HG02938 (cell line): Measurements from ENCODE around the gene CLCN3.
A peak's percentile ranks its signal among the peaks of the same experiment; 100 is the strongest.
"Not testable (repeated sequence)": the region's sequence is repeated elsewhere in the genome, so short reads cannot be mapped to it uniquely, and the experiment has no call there.

ENCODE experiments used
- ATAC-seq: cut with Tn5 transposase; IDR thresholded peaks from one replicate; pipeline ENCODE4 v1.9.1; 2021; ENCODE audit warnings: mild to moderate bottlenecking, moderate library complexity; ENCODE audit not compliant: unreplicated experiment

Gene CLCN3

DNA sequence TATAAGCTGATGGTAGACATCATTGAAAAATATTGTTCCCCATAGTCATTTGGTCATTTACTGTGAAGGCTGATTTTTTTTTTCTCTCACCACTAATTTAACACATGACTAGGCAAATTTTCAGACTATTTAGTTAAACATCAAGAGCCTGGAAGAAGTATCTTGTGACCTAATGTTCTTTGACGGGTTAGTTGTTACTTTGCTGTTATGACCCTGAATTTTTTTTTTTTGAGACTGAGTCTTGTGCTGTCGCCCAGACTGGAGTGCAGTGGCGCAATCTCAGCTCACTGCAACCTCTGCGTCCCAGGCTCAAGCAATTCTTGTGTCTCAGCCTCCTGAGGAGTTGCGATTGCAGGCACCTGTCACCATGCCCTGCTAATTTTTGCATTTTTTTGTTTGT is 70.4 kb downstream of the CLCN3 start:
- ATAC-seq, result no peak

GRCh38 chr4:169698331-169698730 is 78.0 kb downstream of the CLCN3 start:
- no peak for ATAC-seq

GRCh38 chr4:169707958-169708643 is 87.7 kb downstream of the CLCN3 start:
- no peak for ATAC-seq

DNA sequence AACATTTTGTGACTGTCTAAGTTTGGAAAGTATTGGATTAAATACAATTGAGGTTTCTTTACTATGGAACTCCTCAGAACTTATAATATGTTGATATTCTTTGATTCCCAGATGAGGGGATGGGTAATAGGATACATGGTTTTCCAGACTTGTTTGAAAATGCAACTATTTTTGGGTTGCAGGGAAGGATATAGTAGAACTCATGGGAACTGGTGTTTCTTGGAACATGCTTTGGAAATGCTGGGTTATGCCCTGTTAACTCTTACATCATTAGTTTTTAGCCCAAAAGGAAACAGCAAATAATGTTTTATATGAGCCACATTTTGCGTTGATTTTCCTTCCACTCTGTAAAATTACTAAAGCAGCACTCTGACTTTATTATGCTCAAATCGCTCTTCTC is 95.4 kb downstream of the CLCN3 start:
- no peak for ATAC-seq

DNA sequence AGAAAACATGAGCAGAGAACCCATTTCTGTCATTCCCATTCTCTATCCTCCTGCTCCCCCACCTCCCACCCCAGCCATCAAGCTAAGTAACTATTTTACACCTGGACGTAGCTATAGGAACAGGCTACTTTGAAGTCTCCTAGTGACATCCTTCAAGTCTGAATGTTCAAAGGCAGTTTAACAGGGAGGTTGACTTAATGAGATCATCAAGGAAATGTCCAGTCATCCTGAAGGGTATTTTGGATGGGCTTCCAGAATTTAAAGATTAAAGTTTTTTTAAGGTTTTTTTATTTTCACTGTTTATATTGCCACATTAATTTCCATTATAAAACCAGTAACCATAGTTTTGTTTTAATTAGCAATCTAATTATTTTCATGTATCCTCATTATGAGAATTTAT is 96.3 kb downstream of the CLCN3 start:
- ATAC-seq, result no peak

- no peak for ATAC-seq
Observed at GRCh38 chr4:169720529-169720928, 100.2 kb downstream of the CLCN3 start.

- ATAC-seq, result no peak
Observed at GRCh38 chr4:169723207-169723965, 103.0 kb downstream of the CLCN3 start.

GRCh38 chr4:169724260-169724659 is 103.9 kb downstream of the CLCN3 start:
- no peak for ATAC-seq

DNA sequence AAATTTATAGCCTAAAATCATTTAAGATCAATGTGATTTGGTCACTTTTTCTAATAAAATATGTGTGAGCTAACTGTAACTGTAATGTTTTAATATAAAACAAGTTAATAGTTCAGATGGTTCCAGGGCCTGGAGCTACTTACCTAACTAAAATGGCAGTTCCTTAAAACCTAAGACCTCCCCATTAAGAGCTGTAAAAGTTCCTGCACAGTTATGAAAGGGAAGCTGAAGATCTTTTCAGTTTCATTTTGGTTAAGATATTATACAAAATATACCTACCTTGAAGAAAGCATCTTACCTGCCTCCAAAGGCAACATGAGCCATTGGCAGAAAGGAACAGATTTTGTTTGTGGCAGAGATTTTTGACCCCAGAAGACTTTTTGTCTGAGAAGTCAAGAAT is 107.2 kb downstream of the CLCN3 start:
- ATAC-seq, result no peak

DNA sequence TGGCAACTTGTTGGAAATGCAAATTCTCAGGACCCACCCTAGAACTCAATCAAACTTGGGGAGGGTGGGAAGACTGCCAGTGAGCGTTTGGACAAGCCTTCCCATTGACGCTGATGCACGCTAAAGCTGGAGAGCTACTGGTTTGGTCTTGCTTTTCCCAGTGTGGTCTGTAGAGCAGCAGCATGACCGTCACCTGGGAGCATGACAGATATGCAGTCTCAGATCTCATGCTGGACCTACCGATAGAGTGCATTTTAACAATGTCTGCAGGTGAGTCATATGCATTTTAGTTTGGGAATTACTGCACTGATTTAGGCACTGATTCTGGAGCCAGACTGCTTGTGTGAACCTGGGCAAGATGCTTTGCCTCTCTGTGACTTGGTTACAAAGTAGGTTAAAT is 110.2 kb downstream of the CLCN3 start:
- no peak for ATAC-seq

GRCh38 chr4:169738604-169739003 is 118.2 kb downstream of the CLCN3 start:
- not testable (repeated sequence) for ATAC-seq

DNA sequence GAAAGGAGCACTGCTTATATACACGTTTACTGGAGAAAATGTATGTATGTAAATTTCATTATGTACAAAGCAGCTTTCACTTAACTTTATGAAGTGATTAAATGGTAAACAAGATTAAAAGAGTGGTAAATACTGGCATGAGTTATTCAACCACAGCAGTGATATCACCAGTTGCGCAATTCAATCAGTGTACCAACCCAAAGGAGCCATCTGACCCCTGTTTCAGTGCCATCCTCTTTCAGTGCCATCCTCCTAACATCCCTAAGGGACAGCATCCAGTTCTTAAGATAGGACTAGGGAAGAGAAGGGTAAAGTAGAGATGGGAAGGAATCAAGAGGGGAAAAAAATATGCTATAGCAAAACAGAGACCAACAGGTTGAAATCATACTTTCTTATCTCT is 121.2 kb downstream of the CLCN3 start:
- ATAC-seq, result no peak

DNA sequence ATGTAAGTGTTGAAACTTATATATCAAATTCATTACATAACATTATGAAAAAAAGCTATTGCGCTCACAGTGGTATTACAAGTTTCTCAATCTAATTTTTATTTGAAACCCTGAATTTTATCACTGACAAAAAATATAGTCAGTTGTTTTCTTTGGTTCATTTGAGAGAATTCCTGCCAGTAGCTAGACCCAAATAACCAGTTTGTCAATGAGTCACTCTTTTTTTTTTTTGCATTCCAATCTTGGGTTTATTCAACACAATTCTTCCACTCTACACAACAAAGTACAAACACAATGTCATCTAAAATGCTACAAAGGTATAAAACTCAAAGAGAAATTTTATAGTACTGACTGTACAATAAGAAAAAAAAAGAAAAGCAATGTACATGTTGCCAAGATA is 124.2 kb downstream of the CLCN3 start:
- ATAC-seq, result no peak

GRCh38 chr4:169745291-169745690 is 124.9 kb downstream of the CLCN3 start:
- no peak for ATAC-seq

- ATAC-seq, result peak; percentile 18
Observed at GRCh38 chr4:169756971-169757574, 136.7 kb downstream of the CLCN3 start.

DNA sequence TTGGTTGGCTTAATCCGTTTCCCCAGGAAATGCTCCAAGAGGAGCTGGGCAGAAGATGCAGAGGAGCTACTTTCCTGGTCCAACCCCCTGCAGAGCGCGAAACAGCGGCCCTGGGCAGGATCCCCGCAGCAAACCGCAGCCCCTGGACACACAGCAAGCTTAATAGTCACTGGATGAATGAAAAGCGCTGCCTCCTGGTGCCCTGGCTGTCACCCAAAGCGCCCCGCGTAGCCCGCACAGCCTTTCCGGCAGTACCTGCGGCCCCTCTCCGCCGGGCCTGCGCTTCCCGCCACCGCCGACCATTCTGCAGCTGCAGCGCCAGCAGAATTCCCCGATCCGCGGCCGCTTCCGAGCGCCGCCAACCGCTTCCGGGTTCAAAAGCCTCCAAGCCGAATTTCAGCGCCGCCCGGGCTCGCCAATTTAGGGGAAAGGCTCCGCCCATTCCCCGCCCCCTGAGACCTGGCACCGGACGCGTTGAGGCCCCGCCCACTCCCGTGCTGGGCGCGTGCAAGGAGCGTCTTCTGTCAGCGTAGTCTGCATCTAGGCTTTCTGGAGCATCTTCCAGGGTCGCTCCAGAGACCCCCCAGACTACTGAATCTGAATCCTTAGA is 137.3 kb downstream of the CLCN3 start, which contains the start of gene HPF1:
Gene HPF1 (minus strand): TSS at position 370 of the 610 bp plus-strand sequence. CDS start 67 bp downstream, at position 303.
- ATAC-seq, result peak; percentile 93

- ATAC-seq, result no peak
Observed at GRCh38 chr4:169758401-169758962, 138.1 kb downstream of the CLCN3 start.

GRCh38 chr4:169761846-169762245 is 141.5 kb downstream of the CLCN3 start:
- ATAC-seq, result no peak

GRCh38 chr4:169765835-169766234 is 145.5 kb downstream of the CLCN3 start:
- ATAC-seq, result no peak

DNA sequence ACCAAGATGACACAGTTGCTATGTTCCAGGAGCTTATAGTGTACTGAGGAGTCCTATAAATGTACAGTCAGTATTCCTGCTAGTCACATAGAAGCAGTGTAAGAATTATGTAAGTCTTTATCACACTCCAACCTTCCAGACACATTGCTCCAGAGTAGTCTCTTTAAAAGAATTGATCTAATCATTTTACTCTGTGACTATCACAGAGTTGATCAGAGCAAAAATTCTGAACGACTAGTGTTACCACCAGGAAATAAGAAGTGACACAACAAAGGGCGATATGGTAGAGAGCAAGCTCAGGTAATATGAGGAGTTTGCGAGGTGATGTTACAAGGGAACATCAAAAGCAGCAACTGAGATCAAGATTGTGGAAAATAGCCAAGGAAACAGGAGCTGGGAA is 146.4 kb downstream of the CLCN3 start:
- no peak for ATAC-seq

DNA sequence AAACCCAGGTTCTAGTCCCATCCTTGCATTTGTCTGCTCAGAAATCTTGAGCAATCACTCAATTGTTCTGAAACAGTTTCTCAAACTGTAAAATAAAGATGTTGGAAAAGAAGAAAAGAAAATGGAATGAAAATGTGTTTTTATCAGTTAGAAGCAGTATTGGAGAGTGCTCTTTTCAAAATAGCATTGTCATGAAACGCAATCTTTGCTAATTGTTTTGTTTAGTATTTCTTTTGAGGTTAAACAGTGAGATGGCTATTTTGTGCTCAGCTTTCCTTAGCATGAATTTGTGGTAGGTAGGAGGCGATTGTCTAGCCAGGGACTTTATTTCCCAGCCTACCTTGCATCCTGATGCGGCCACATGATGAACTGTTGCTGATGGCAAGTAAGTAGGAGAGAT is 148.0 kb downstream of the CLCN3 start:
- no peak for ATAC-seq
